ENCODE measurements around the gene NCS1. TPM values are rescaled to one million over a fixed set of nuclear protein-coding genes. Genes with fewer than 3 reads are reported as not detected.
A peak's percentile ranks its signal among the peaks of the same experiment; 100 is the strongest.

The NCS1 gene
- total and polyA plus RNA-seq, 12 donors: 4.0 to 87.6 (median 34.3) TPM

DNA sequence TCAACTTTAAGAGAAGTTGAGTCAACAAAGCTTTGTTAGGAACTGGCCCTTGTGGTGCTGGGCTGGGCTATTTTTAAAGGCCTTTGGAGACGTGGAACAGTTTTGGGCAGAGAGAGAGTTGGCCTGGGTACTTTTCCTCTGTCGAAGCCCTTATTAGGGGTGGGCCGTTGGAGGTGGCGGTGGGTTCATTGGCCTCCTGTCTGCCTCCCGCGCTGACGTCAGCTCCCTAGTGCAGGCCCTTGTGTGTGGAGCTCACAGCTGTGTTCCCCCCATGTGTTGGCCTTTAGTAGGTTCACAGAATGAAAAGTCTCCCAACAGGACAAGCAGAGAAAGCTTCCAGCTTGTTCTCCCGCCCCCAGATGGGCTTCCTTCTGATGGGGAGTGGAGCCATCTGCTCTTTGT lies 2.7 kb downstream of the NCS1 start:
- Histone ChIP-seq H3K27me3 (no peaks in the 10 kb centered on the region), H3K9me3 (replicated peaks in 1 of 3) (no peaks in the 10 kb centered on the region), H3K4me1 (replicated peaks in 1 of 2) (peaks cover 12 to 29% of the 10 kb centered on the region in 2 donors), H3K4me3 (no peak overlapping the region), H3K27ac (peak overlapping the region in 2 of 5 donors; percentile 3 to 49), H3K36me3 (replicated peaks in 1 of 2) (no peaks in the 10 kb centered on the region)
- WGBS, 4 donors: 62 to 84% (median 79%) methylated on average over 5 to 8 of the region's 8 CpGs
- DNase-seq: peak in 1 of 7 donors; percentile 65
- intact Hi-C loops (cut with DNase I): no loop called here
- TF ChIP-seq, protein P1, sequence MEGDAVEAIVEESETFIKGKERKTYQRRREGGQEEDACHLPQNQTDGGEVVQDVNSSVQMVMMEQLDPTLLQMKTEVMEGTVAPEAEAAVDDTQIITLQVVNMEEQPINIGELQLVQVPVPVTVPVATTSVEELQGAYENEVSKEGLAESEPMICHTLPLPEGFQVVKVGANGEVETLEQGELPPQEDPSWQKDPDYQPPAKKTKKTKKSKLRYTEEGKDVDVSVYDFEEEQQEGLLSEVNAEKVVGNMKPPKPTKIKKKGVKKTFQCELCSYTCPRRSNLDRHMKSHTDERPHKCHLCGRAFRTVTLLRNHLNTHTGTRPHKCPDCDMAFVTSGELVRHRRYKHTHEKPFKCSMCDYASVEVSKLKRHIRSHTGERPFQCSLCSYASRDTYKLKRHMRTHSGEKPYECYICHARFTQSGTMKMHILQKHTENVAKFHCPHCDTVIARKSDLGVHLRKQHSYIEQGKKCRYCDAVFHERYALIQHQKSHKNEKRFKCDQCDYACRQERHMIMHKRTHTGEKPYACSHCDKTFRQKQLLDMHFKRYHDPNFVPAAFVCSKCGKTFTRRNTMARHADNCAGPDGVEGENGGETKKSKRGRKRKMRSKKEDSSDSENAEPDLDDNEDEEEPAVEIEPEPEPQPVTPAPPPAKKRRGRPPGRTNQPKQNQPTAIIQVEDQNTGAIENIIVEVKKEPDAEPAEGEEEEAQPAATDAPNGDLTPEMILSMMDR (IDR thresholded peaks at IDR 0.05): no peak
- no peak for TF ChIP-seq POLR2A (IDR thresholded peaks at IDR 0.05)

DNA sequence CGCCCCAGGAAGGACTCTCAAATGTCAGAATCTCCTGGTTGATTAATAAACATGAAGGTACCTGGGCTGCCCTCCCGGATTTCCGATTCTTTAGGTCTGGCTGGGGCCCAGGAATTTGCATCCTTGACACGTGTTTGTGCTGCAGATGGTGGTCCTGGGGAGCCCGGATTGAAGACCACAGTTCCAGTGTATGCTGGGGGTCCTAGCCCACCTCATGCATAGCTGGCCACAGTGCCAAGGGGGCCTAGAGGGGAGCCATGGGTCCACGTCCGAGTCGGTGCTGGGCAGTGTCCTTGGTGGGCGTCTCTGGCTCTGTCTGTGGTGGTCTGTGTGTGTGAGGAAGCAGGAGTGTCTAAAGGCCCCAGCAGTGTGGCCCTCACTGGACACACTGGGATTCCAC lies 3.2 kb downstream of the NCS1 start:
- TF ChIP-seq, protein P1 (IDR thresholded peaks at IDR 0.05): no peak
- H3K4me3 ChIP-seq: no peak overlapping the region
- intact Hi-C loops (cut with DNase I): no loop called here
- 58 to 81% (median 79%) methylated on average over 6 to 9 of the region's 9 CpGs for WGBS, 4 donors
- no peak for DNase-seq
- H3K9me3 ChIP-seq (replicated peaks in 1 of 3): no peaks in the 10 kb centered on the region
- no peaks in the 10 kb centered on the region for H3K27me3 ChIP-seq
- no peaks in the 10 kb centered on the region for H3K36me3 ChIP-seq (replicated peaks in 1 of 2)
- H3K27ac ChIP-seq: peak overlapping the region in 2 of 5 donors; percentile 3 to 49
- peaks cover 12 to 29% of the 10 kb centered on the region in 2 donors for H3K4me1 ChIP-seq (replicated peaks in 1 of 2)

DNA sequence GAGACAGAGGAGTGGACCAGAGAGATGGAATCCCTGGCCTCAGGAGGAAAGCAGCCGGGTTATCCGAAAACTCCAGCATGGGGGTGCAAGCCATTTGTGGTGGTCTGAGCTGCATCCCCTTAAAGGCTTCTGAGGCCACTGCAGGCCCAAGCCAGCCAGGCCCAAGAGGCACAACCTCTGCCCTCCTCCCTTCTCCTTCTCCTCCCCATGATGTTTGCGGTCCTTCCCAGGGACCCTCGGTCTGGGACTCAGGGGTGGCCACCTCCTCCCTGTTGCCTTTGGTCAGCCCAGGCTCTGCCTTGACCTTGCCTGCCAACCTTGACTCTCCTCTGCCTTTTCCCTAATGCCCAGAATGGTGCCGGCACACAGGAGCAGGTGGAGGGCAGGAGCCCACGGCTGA lies 4.6 kb downstream of the NCS1 start:
- no peak for DNase-seq
- H3K27me3 ChIP-seq: no peaks in the 10 kb centered on the region
- no peak overlapping the region for H3K27ac ChIP-seq
- no peaks in the 10 kb centered on the region for H3K36me3 ChIP-seq (replicated peaks in 1 of 2)
- intact Hi-C loops (cut with DNase I): no loop called here
- WGBS, 4 donors: 81 to 89% (median 84%) methylated on average over 5 to 6 of the region's 6 CpGs
- no peaks in the 10 kb centered on the region for H3K9me3 ChIP-seq (replicated peaks in 1 of 3)
- peaks cover 12 to 26% of the 10 kb centered on the region in 2 donors for H3K4me1 ChIP-seq (replicated peaks in 1 of 2)
- H3K4me3 ChIP-seq: no peak overlapping the region
- TF ChIP-seq POLR2A (IDR thresholded peaks at IDR 0.05): no peak
- TF ChIP-seq, protein P1 (IDR thresholded peaks at IDR 0.05): no peak

DNA sequence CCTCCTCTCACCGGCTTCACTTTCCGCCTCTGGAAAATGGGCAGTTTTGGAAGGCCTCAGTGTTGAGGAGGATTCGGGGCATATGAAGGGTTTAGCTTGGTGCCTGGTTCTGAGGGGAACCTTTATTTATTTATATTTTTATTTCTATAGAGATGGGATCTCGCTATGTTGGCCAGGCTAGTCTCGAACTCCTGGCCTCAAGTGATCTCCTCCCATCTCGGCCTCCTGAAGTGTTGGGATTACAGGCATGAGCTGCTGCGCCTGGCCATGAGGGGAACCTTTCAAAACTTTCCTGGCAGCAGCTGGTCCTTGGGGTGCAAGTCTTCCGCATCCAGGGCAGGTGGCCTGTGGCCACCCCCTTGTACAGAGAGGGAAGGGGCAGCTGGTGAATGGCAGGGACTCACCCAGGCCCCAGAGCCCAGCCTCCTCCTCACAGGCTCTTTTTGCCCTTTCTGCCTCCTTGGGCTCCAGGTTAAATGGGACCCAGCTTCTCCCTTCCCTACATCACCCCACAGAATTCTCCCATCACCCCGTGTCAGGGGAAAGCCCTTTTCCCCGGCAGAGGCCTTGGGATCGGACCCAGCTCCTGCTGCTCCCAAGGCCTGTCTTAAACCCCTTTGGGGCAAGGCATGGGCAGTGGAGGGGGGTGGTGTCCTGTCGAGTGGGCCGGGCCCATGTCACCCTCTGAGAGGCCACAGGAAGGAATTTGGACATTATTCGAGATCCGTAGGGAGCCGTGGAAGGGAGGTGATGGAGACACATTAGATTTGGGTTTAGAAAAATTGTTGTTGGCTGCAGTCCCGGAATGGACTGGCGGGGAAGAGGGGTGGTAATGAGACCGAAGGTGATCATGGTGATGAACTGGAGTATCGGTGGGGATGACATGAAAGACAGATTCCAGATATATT lies 5.9 kb downstream of the NCS1 start:
- H3K4me1 ChIP-seq (replicated peaks in 1 of 2): peaks cover 10 to 29% of the 10 kb centered on the region in 2 donors
- DNase-seq: peak in 1 of 7 donors; percentile 26
- no peak for TF ChIP-seq POLR2A (IDR thresholded peaks at IDR 0.05)
- TF ChIP-seq, protein P1 (IDR thresholded peaks at IDR 0.05): no peak
- no peaks in the 10 kb centered on the region for H3K36me3 ChIP-seq (replicated peaks in 1 of 2)
- peak overlapping the region in 3 of 5 donors; percentile 13 to 45 (median 39) for H3K27ac ChIP-seq
- intact Hi-C loops (cut with DNase I): no loop called here
- H3K9me3 ChIP-seq (replicated peaks in 1 of 3): no peaks in the 10 kb centered on the region
- H3K4me3 ChIP-seq: no peak overlapping the region
- H3K27me3 ChIP-seq: no peaks in the 10 kb centered on the region
- WGBS, 4 donors: 55 to 76% (median 57%) methylated on average over 19 to 20 of the region's 20 CpGs
